Transverse colon (tissue), 4 donors: ENCODE data around the gene SMIM10. TPM values are rescaled to one million over a fixed set of nuclear protein-coding genes. Genes with fewer than 3 reads are reported as not detected.

Source experiments
- DNase-seq: peaks from one replicate; pipeline ENCODE4 v3.0.0-alpha.2; 2019
- H3K27ac ChIP-seq, 4 donors: fragments of 200-600 bp; sonication (generic); 2 replicates each; pipeline ENCODE4 v1.5.1; 2016 to 2018; ENCODE audit warnings: inconsistent platforms in 4 of 4
- H3K27me3 ChIP-seq: fragments of 200-600 bp; sonication (generic); 2 replicates; pipeline ENCODE4 v1.5.1; 2017; ENCODE audit warnings: inconsistent platforms
- H3K36me3 ChIP-seq, 4 donors: fragments of 200-600 bp; sonication (generic); 2 replicates each; pipeline ENCODE4 v1.5.1; 2017 to 2019; ENCODE audit warnings: inconsistent platforms in 4 of 4
- H3K4me1 ChIP-seq, 4 donors: fragments of 200-600 bp; sonication (generic); 2 replicates each; pipeline ENCODE4 v1.5.1; 2017 to 2020; ENCODE audit warnings: inconsistent platforms in 4 of 4
- H3K4me3 ChIP-seq, 4 donors: fragments of 200-600 bp; sonication (generic); 1 replicate in 1 of 4; 2 replicates in 3 of 4; pipeline versions ENCODE4 v1.5.1 to v1.6.1; 2017 to 2019; ENCODE audit warnings: inconsistent platforms in 4 of 4
- H3K9me3 ChIP-seq, 2 donors: fragments of 200-600 bp; sonication (generic); 2 replicates each; pipeline ENCODE4 v1.5.1; 2017 to 2019; ENCODE audit warnings: inconsistent platforms in 2 of 2
- CTCF ChIP-seq, 5 experiments: fragments of 200-600 bp in 3 of 5; fragments of 450-650 bp in 2 of 5; sonication (generic) in 3 of 5; IDR thresholded peaks; 1 replicate in 2 of 5; 2 replicates in 3 of 5; pipeline ENCODE4 v1.5.1; 2016 to 2017; ENCODE audit warnings: antibody characterized with exemption in 5 of 5, inconsistent platforms in 3 of 5, mild to moderate bottlenecking in 2 of 5, moderate library complexity in 1 of 5
- EP300 ChIP-seq: sonication (generic); formaldehyde crosslinking; IDR thresholded peaks from one replicate; pipeline ENCODE4 v1.6.1; 2017; ENCODE audit warnings: antibody characterized with exemption, low read depth
- POLR2A ChIP-seq: fragments of 450-650 bp; IDR thresholded peaks from one replicate; pipeline ENCODE4 v1.6.1; 2016; ENCODE audit warnings: antibody characterized with exemption, mild to moderate bottlenecking, moderate library complexity
- POLR2AphosphoS5 ChIP-seq, 3 donors: sonication (generic); formaldehyde crosslinking; IDR thresholded peaks; one replicate each; pipeline ENCODE4 v1.6.1; 2016; ENCODE audit warnings: antibody characterized with exemption in 3 of 3
- WGBS, 2 donors: methylation state at CpG; one replicate each; pipeline ENCODE4 v1.1.5; 2018; ENCODE audit warnings: low coverage in 1 of 2; 5-methylcytosine and 5-hydroxymethylcytosine counted together
- in situ Hi-C, 4 donors: fragments of 200-750 bp; cut with MboI; loops; one replicate each; pipeline versions ENCODE4 v1.15.0 to v1.15.1; 2017; ENCODE audit warnings: low sequenced_read_pairs in 3 of 4, low pct_ligation_motif_present in 1 of 4, low pct_unique_long_range_greater_than_20kb in 1 of 4
- intact Hi-C: fragments of 100-400 bp; cut with DNase I; formaldehyde crosslinking; loops from one replicate; pipeline ENCODE4 v1.15.1; 2023; ENCODE audit warnings: low total_unique reads
- total RNA-seq, 4 donors: library from RNA; depleted of rRNA; stranded (reverse); fragments of >200 nt; gene quantifications; one replicate each; pipeline ENCODE4 v1.1.0, GENCODE V29; 2016

Gene SMIM10
- total RNA-seq, 4 donors from 2014 or later: 1.8 to 1.9 TPM; not detected in 2

- Histone ChIP-seq H3K27me3 (no peaks in the 10 kb centered on the region), H3K4me1 (no peaks in the 10 kb centered on the region), H3K4me3 (no peak overlapping the region), H3K36me3 (no peaks in the 10 kb centered on the region), H3K9me3 (no peaks in the 10 kb centered on the region), H3K27ac (no peak overlapping the region)
- TF ChIP-seq EP300 (no peak), POLR2AphosphoS5 (IDR thresholded peaks at IDR 0.05) (no peak), POLR2A (no peak), CTCF (IDR thresholded peaks at IDR 0.05) (no peak)
- 62% methylated on average over 2 of the region's 2 CpGs; no CpG with 5 or more reads in 1 of the 2 donors for WGBS, 2 donors
- in situ Hi-C loops (loop anchor here in 2 of 4 donors (25.0 kb wide), 2 partner anchors 224 to 249 kb away; no protein-coding TSS in a partner anchor), intact Hi-C loops (loop anchor here (5.0 kb wide), 1 partner anchor 119 kb away; no protein-coding TSS in a partner anchor)
- DNase-seq: no peak
Observed at GRCh38 chrX:134963041-134963440, 27.8 kb upstream of the SMIM10 start.

GRCh38 chrX:134969726-134970125 lies 21.1 kb upstream of the SMIM10 start:
- Histone ChIP-seq H3K27ac (no peak overlapping the region), H3K4me3 (no peak overlapping the region), H3K4me1 (no peaks in the 10 kb centered on the region), H3K36me3 (no peaks in the 10 kb centered on the region), H3K9me3 (no peaks in the 10 kb centered on the region), H3K27me3 (no peaks in the 10 kb centered on the region)
- intact Hi-C loops (no loop called here), in situ Hi-C loops (loop anchor here in 2 of 4 donors (25.0 kb wide), 2 partner anchors 218 to 243 kb away; no protein-coding TSS in a partner anchor)
- no peak for DNase-seq
- 85 to 100% methylated on average over 1 of the region's 1 CpG for WGBS, 2 donors
- TF ChIP-seq POLR2AphosphoS5 (IDR thresholded peaks at IDR 0.05): no peak
- TF ChIP-seq POLR2A: no peak
- TF ChIP-seq CTCF (IDR thresholded peaks at IDR 0.05): no peak
- no peak for TF ChIP-seq EP300

GRCh38 chrX:134971926-134972325 lies 18.9 kb upstream of the SMIM10 start:
- no peak for DNase-seq
- no peak overlapping the region for H3K4me3 ChIP-seq
- no peaks in the 10 kb centered on the region for H3K9me3 ChIP-seq
- no peaks in the 10 kb centered on the region for H3K4me1 ChIP-seq
- no peaks in the 10 kb centered on the region for H3K27me3 ChIP-seq
- intact Hi-C loops (no loop called here), in situ Hi-C loops (loop anchor here in 2 of 4 donors (25.0 kb wide), 2 partner anchors 215 to 240 kb away; no protein-coding TSS in a partner anchor)
- H3K27ac ChIP-seq: no peak overlapping the region
- WGBS, 2 donors: 60% methylated on average over 3 of the region's 3 CpGs; no CpG with 5 or more reads in 1 of the 2 donors
- no peak for TF ChIP-seq CTCF (IDR thresholded peaks at IDR 0.05)
- TF ChIP-seq POLR2A: no peak
- no peak for TF ChIP-seq EP300
- no peaks in the 10 kb centered on the region for H3K36me3 ChIP-seq

- no peak overlapping the region for H3K4me3 ChIP-seq
- no peaks in the 10 kb centered on the region for H3K36me3 ChIP-seq
- no peaks in the 10 kb centered on the region for H3K27me3 ChIP-seq
- no peaks in the 10 kb centered on the region for H3K4me1 ChIP-seq
- WGBS, 2 donors: 90% methylated on average over 1 of the region's 1 CpG; no CpG with 5 or more reads in 1 of the 2 donors
- DNase-seq: no peak
- in situ Hi-C loops (no loop called here), intact Hi-C loops (no loop called here)
- TF ChIP-seq EP300: no peak
- TF ChIP-seq POLR2AphosphoS5 (IDR thresholded peaks at IDR 0.05): no peak
- no peak for TF ChIP-seq POLR2A
- TF ChIP-seq CTCF (IDR thresholded peaks at IDR 0.05): no peak
- H3K27ac ChIP-seq: no peak overlapping the region
- H3K9me3 ChIP-seq: no peaks in the 10 kb centered on the region
Observed at GRCh38 chrX:134975516-134975915, 15.3 kb upstream of the SMIM10 start.
